GM10248 (cell line): ENCODE measurements around the gene RPL13A.

Experiments
- CTCF ChIA-PET: fragments of 300-600 bp; sonication (Branson Sonifier 250); formaldehyde crosslinking; extraction: SDS; loops from one replicate; lab custom pipeline; 2021; ENCODE audit warnings: antibody characterized with exemption; lab: Yijun Ruan, JAX
- POLR2A ChIA-PET: fragments of 350-650 bp; sonication (Branson Sonifier 250); formaldehyde crosslinking; extraction: SDS; loops from one replicate; lab custom pipeline; 2020; ENCODE audit warnings: antibody characterized with exemption; lab: Yijun Ruan, JAX
- DNase-seq: peaks from one replicate; pipeline ENCODE4 v3.0.0; 2012; ENCODE audit errors: extremely low spot score
- CTCF ChIP-seq: IDR thresholded peaks from 2 replicates; pipeline ENCODE4 v1.5.1; 2012; ENCODE audit warnings: mild to moderate bottlenecking, low read depth; ENCODE audit errors: extremely low read depth, missing control alignments, control extremely low read depth

The RPL13A gene

GRCh38 chr19:49498475-49498874 lies 11.1 kb downstream of the RPL13A start:
- ChIA-PET POLR2A (interaction anchor here (1.4 kb wide), 1 partner anchor 177 kb away, joined by 4 read pairs; no protein-coding TSS in a partner anchor), CTCF (interaction anchor here (1.0 to 1.1 kb wide), 3 partner anchors 8 to 180 kb away, joined by 3 to 4 read pairs (median 3); no protein-coding TSS in a partner anchor)
- TF ChIP-seq CTCF: no peak
- DNase-seq: no peak

- ChIA-PET POLR2A (interaction anchor here (1.4 kb wide), 1 partner anchor 177 kb away, joined by 4 read pairs; no protein-coding TSS in a partner anchor), CTCF (interaction anchor here (1.1 to 1.3 kb wide), 3 partner anchors 47 to 180 kb away, joined by 3 to 4 read pairs (median 4); no protein-coding TSS in a partner anchor)
- DNase-seq: no peak
- no peak for TF ChIP-seq CTCF
Observed at GRCh38 chr19:49499030-49499670, 11.7 kb downstream of the RPL13A start.

GRCh38 chr19:49502866-49503581 lies 15.6 kb downstream of the RPL13A start:
- peak; percentile 59 for TF ChIP-seq CTCF
- DNase-seq: no peak
- ChIA-PET POLR2A (no interaction called here), CTCF (interaction anchor here (0.9 to 8.7 kb wide), 12 partner anchors 29 to 181 kb away, joined by 3 to 84 read pairs (median 4); partner anchors contain the start of genes FLT3LG, NOSIP, PRMT1 and PRRG2)

GRCh38 chr19:49503582-49503962 lies 16.2 kb downstream of the RPL13A start:
- CTCF ChIA-PET: interaction anchor here (0.9 to 8.7 kb wide), 13 partner anchors 30 to 180 kb away, joined by 3 to 84 read pairs (median 4); partner anchors contain the start of genes FLT3LG, NOSIP, PRMT1 and PRRG2
- TF ChIP-seq CTCF: no peak
- DNase-seq: no peak
- POLR2A ChIA-PET: no interaction called here

- POLR2A ChIA-PET: interaction anchor here (0.9 kb wide), 1 partner anchor 169 kb away, joined by 3 read pairs; no protein-coding TSS in a partner anchor
- peak; percentile 93 for TF ChIP-seq CTCF
- CTCF ChIA-PET: interaction anchor here (0.7 to 8.7 kb wide), 16 partner anchors 9 to 197 kb away, joined by 3 to 84 read pairs (median 6); partner anchors contain the start of genes NOSIP, PRMT1 and RCN3
- peak; percentile 85 for DNase-seq
Observed at GRCh38 chr19:49506575-49507105, 19.2 kb downstream of the RPL13A start.
